Liver (tissue), 3 donors: ENCODE measurements around the gene SYK.

Source experiments
- EGR1 ChIP-seq, 2 donors: IDR thresholded peaks; 2 replicates each; pipeline ENCODE4 v1.6.1; 2016 to 2018; ENCODE audit warnings: antibody characterized with exemption in 2 of 2, low read depth in 2 of 2
- FOXA1 ChIP-seq: IDR thresholded peaks from 2 replicates; pipeline ENCODE4 v1.6.1; 2016; ENCODE audit warnings: antibody characterized with exemption
- GABPA ChIP-seq, 2 donors: IDR thresholded peaks in 1 of 2; conservative IDR thresholded peaks in 1 of 2; 2 replicates each; pipeline ENCODE4 v1.6.1; 2016; ENCODE audit warnings: antibody characterized with exemption in 2 of 2, mild to moderate bottlenecking in 1 of 2, moderate library complexity in 1 of 2
- JUND ChIP-seq, 2 donors: IDR thresholded peaks; 2 replicates each; pipeline ENCODE4 v1.6.1; 2016; ENCODE audit warnings: antibody characterized with exemption in 2 of 2
- MAX ChIP-seq: IDR thresholded peaks from 2 replicates; pipeline ENCODE4 v1.6.1; 2016; ENCODE audit warnings: antibody characterized with exemption
- REST ChIP-seq: IDR thresholded peaks from 2 replicates; pipeline ENCODE4 v1.6.1; 2016; ENCODE audit warnings: antibody characterized with exemption, mild to moderate bottlenecking
- SP1 ChIP-seq: IDR thresholded peaks from 2 replicates; pipeline ENCODE4 v1.6.1; 2018; ENCODE audit warnings: antibody characterized with exemption, mild to moderate bottlenecking
- TAF1 ChIP-seq: conservative IDR thresholded peaks from 2 replicates; pipeline ENCODE4 v1.6.1; 2016; ENCODE audit warnings: antibody characterized with exemption, mild to moderate bottlenecking
- YY1 ChIP-seq: IDR thresholded peaks from 2 replicates; pipeline ENCODE4 v1.6.1; 2016; ENCODE audit warnings: antibody characterized with exemption, mild to moderate bottlenecking
- ZBTB33 ChIP-seq: IDR thresholded peaks from 2 replicates; pipeline ENCODE4 v1.6.1; 2016; ENCODE audit warnings: antibody characterized with exemption
- TF ChIP-seq, protein P1 (sequence below): fragments of 150-350 bp; IDR thresholded peaks from 2 replicates; pipeline ENCODE4 v1.5.1; 2017; ENCODE audit warnings: improper control_type of control experiment, low read depth, low read length; ENCODE audit not compliant: missing input control
- TF ChIP-seq, protein P2 (sequence below): IDR thresholded peaks from 2 replicates; pipeline ENCODE4 v1.6.1; 2016; ENCODE audit warnings: antibody characterized with exemption
- donor health status: healthy.
- donor health status: healthy.

DNA sequence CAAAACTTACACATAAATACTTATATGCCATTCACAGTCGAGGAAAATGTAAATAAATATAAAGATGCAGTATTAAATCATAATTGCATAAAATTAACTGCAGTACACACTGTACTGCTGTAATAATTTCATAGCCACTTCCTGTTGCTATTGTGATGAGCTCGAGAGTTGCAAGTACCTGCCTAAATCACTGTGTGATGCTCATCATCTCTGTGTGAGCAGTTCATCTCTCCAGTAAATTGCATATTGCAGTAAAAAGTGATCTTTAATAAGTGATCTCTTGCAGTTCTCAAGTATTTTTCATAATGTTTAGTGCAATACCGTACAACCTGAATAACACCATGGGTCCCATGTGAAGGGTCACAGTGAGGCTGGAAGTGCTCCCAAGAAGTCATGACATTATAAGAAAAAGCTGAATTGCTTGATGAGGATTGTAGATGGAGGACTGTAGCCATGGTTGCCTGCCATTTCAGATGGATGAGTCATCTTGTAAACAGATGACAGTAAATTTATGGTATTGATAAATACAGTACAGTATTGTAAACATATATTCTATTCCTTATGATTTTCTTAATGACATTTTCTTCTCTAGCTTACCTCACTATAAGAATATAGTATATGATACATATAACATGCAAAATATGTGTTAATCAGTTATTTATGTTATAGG is 34.9 kb downstream of the SYK start:
- TF ChIP-seq, protein P1, sequence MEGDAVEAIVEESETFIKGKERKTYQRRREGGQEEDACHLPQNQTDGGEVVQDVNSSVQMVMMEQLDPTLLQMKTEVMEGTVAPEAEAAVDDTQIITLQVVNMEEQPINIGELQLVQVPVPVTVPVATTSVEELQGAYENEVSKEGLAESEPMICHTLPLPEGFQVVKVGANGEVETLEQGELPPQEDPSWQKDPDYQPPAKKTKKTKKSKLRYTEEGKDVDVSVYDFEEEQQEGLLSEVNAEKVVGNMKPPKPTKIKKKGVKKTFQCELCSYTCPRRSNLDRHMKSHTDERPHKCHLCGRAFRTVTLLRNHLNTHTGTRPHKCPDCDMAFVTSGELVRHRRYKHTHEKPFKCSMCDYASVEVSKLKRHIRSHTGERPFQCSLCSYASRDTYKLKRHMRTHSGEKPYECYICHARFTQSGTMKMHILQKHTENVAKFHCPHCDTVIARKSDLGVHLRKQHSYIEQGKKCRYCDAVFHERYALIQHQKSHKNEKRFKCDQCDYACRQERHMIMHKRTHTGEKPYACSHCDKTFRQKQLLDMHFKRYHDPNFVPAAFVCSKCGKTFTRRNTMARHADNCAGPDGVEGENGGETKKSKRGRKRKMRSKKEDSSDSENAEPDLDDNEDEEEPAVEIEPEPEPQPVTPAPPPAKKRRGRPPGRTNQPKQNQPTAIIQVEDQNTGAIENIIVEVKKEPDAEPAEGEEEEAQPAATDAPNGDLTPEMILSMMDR, result no peak
- TF ChIP-seq REST, result no peak
- TF ChIP-seq JUND (IDR thresholded peaks at IDR 0.05), result no peak
- no peak for TF ChIP-seq YY1
- no peak for TF ChIP-seq EGR1 (IDR thresholded peaks at IDR 0.05; ENCODE audit: low read depth in 2 of 2)
- no peak for TF ChIP-seq FOXA1
- no peak for TF ChIP-seq ZBTB33
- no peak for TF ChIP-seq MAX
- TF ChIP-seq TAF1, result no peak
- no peak for TF ChIP-seq GABPA (IDR thresholded peaks at IDR 0.05 in 1 of 2, conservative IDR thresholded peaks at IDR 0.05 in 1 of 2)
- TF ChIP-seq, protein P2, sequence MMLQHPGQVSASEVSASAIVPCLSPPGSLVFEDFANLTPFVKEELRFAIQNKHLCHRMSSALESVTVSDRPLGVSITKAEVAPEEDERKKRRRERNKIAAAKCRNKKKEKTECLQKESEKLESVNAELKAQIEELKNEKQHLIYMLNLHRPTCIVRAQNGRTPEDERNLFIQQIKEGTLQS, result no peak
- TF ChIP-seq SP1, result no peak
